ENCODE results near the gene LHX1.

The LHX1 gene

GRCh38 chr17:36911001-36911400 lies 26.3 kb upstream of the LHX1 start:
- Mint-ChIP-seq H3K27me3 (peaks cover 43 to 79% of the 10 kb centered on the region in 2 donors), H3K9me3 (no peaks in the 10 kb centered on the region), H3K36me3 (ENCODE audit: insufficient read depth) (peaks cover 3% of the 10 kb centered on the region), H3K4me3 (no peak overlapping the region), H3K27ac (no peak overlapping the region), H3K4me1 (ENCODE audit: low read depth in 2 of 2) (peaks cover 0 to 1% of the 10 kb centered on the region in 2 donors)
- ATAC-seq (replicated peaks): no peak
- DNase-seq: no peak

- H3K4me1 Mint-ChIP-seq (ENCODE audit: low read depth in 2 of 2): peaks cover 0 to 1% of the 10 kb centered on the region in 2 donors
- no peak overlapping the region for H3K27ac Mint-ChIP-seq
- no peak overlapping the region for H3K4me3 Mint-ChIP-seq
- no peak for ATAC-seq (replicated peaks)
- no peaks in the 10 kb centered on the region for H3K9me3 Mint-ChIP-seq
- H3K36me3 Mint-ChIP-seq (ENCODE audit: insufficient read depth): peaks cover 6% of the 10 kb centered on the region
- no peak for DNase-seq
- H3K27me3 Mint-ChIP-seq: peaks cover 28 to 75% of the 10 kb centered on the region in 2 donors
Measured at GRCh38 chr17:36913132-36913531, 24.1 kb upstream of the LHX1 start.

- no peak overlapping the region for H3K4me3 Mint-ChIP-seq
- no peak for ATAC-seq (replicated peaks)
- H3K9me3 Mint-ChIP-seq: no peaks in the 10 kb centered on the region
- peaks cover 39 to 77% of the 10 kb centered on the region in 2 donors for H3K27me3 Mint-ChIP-seq
- H3K27ac Mint-ChIP-seq: no peak overlapping the region
- no peak for DNase-seq
- H3K36me3 Mint-ChIP-seq (ENCODE audit: insufficient read depth): peaks cover 6% of the 10 kb centered on the region
- no peaks in the 10 kb centered on the region for H3K4me1 Mint-ChIP-seq (ENCODE audit: low read depth in 2 of 2)
Measured at GRCh38 chr17:36918211-36918691, 19.0 kb upstream of the LHX1 start.

GRCh38 chr17:36919407-36919968 lies 17.8 kb upstream of the LHX1 start:
- Mint-ChIP-seq H3K27ac (no peak overlapping the region), H3K4me3 (no peak overlapping the region), H3K27me3 (peaks cover 41 to 85% of the 10 kb centered on the region in 2 donors), H3K9me3 (no peaks in the 10 kb centered on the region), H3K36me3 (ENCODE audit: insufficient read depth) (peaks cover 5% of the 10 kb centered on the region), H3K4me1 (ENCODE audit: low read depth in 2 of 2) (no peaks in the 10 kb centered on the region)
- no peak for ATAC-seq (replicated peaks)
- no peak for DNase-seq

GRCh38 chr17:36920032-36921005 lies 17.0 kb upstream of the LHX1 start:
- Mint-ChIP-seq H3K9me3 (no peaks in the 10 kb centered on the region), H3K27ac (no peak overlapping the region), H3K36me3 (ENCODE audit: insufficient read depth) (peaks cover 5% of the 10 kb centered on the region), H3K4me3 (no peak overlapping the region), H3K4me1 (ENCODE audit: low read depth in 2 of 2) (no peaks in the 10 kb centered on the region), H3K27me3 (peaks cover 41 to 90% of the 10 kb centered on the region in 2 donors)
- DNase-seq (no peak), ATAC-seq (replicated peaks) (no peak)

- H3K36me3 Mint-ChIP-seq (ENCODE audit: insufficient read depth): peaks cover 5% of the 10 kb centered on the region
- H3K27ac Mint-ChIP-seq: no peak overlapping the region
- H3K4me1 Mint-ChIP-seq (ENCODE audit: low read depth in 2 of 2): no peaks in the 10 kb centered on the region
- no peak for DNase-seq
- no peak overlapping the region for H3K4me3 Mint-ChIP-seq
- H3K27me3 Mint-ChIP-seq: peaks cover 41 to 89% of the 10 kb centered on the region in 2 donors
- no peaks in the 10 kb centered on the region for H3K9me3 Mint-ChIP-seq
- peak; percentile 29 for ATAC-seq (replicated peaks)
Measured at GRCh38 chr17:36921095-36921851, 16.0 kb upstream of the LHX1 start.

GRCh38 chr17:36922175-36922574 lies 15.1 kb upstream of the LHX1 start:
- ATAC-seq (replicated peaks) (no peak), DNase-seq (no peak)
- H3K4me3 Mint-ChIP-seq: no peak overlapping the region
- peaks cover 2% of the 10 kb centered on the region for H3K36me3 Mint-ChIP-seq (ENCODE audit: insufficient read depth)
- peaks cover 41 to 87% of the 10 kb centered on the region in 2 donors for H3K27me3 Mint-ChIP-seq
- no peaks in the 10 kb centered on the region for H3K9me3 Mint-ChIP-seq
- H3K27ac Mint-ChIP-seq: no peak overlapping the region
- no peaks in the 10 kb centered on the region for H3K4me1 Mint-ChIP-seq (ENCODE audit: low read depth in 2 of 2)

- H3K27ac Mint-ChIP-seq: no peak overlapping the region
- DNase-seq (no peak), ATAC-seq (replicated peaks) (no peak)
- peaks cover 3 to 9% of the 10 kb centered on the region in 2 donors for H3K4me1 Mint-ChIP-seq (ENCODE audit: low read depth in 2 of 2)
- peaks cover 54 to 92% of the 10 kb centered on the region in 2 donors for H3K27me3 Mint-ChIP-seq
- H3K36me3 Mint-ChIP-seq (ENCODE audit: insufficient read depth): peaks cover 2% of the 10 kb centered on the region
- H3K4me3 Mint-ChIP-seq: no peak overlapping the region
- no peaks in the 10 kb centered on the region for H3K9me3 Mint-ChIP-seq
Measured at GRCh38 chr17:36923814-36924221, 13.5 kb upstream of the LHX1 start.

- H3K27ac Mint-ChIP-seq: no peak overlapping the region
- no peak for DNase-seq
- H3K36me3 Mint-ChIP-seq (ENCODE audit: insufficient read depth): peaks cover 2% of the 10 kb centered on the region
- no peak for ATAC-seq (replicated peaks)
- H3K4me1 Mint-ChIP-seq (ENCODE audit: low read depth in 2 of 2): peaks cover 3 to 10% of the 10 kb centered on the region in 2 donors
- H3K9me3 Mint-ChIP-seq: no peaks in the 10 kb centered on the region
- peaks cover 54 to 92% of the 10 kb centered on the region in 2 donors for H3K27me3 Mint-ChIP-seq
- no peak overlapping the region for H3K4me3 Mint-ChIP-seq
Measured at GRCh38 chr17:36926226-36926625, 11.0 kb upstream of the LHX1 start.

- H3K9me3 Mint-ChIP-seq: no peaks in the 10 kb centered on the region
- H3K36me3 Mint-ChIP-seq (ENCODE audit: insufficient read depth): peaks cover 2% of the 10 kb centered on the region
- H3K27ac Mint-ChIP-seq: no peak overlapping the region
- H3K4me3 Mint-ChIP-seq: no peak overlapping the region
- H3K27me3 Mint-ChIP-seq: peaks cover 58 to 92% of the 10 kb centered on the region in 2 donors
- peaks cover 3 to 10% of the 10 kb centered on the region in 2 donors for H3K4me1 Mint-ChIP-seq (ENCODE audit: low read depth in 2 of 2)
- ATAC-seq (replicated peaks) (no peak), DNase-seq (no peak)
Measured at GRCh38 chr17:36926701-36927100, 10.6 kb upstream of the LHX1 start.

GRCh38 chr17:36928471-36929345 lies 8.6 kb upstream of the LHX1 start:
- Mint-ChIP-seq H3K36me3 (ENCODE audit: insufficient read depth) (peaks cover 11% of the 10 kb centered on the region), H3K4me1 (ENCODE audit: low read depth in 2 of 2) (peaks cover 21 to 26% of the 10 kb centered on the region in 2 donors), H3K27ac (no peak overlapping the region), H3K27me3 (peaks cover 65 to 92% of the 10 kb centered on the region in 2 donors), H3K4me3 (peak overlapping the region in 1 of 2 donors; percentile 7), H3K9me3 (no peaks in the 10 kb centered on the region)
- no peak for DNase-seq
- ATAC-seq (replicated peaks): no peak

- ATAC-seq (replicated peaks): no peak
- H3K27me3 Mint-ChIP-seq: peaks cover 73 to 97% of the 10 kb centered on the region in 2 donors
- H3K36me3 Mint-ChIP-seq (ENCODE audit: insufficient read depth): peaks cover 12% of the 10 kb centered on the region
- DNase-seq: no peak
- no peak overlapping the region for H3K27ac Mint-ChIP-seq
- no peak overlapping the region for H3K4me3 Mint-ChIP-seq
- H3K4me1 Mint-ChIP-seq (ENCODE audit: low read depth in 2 of 2): peaks cover 28 to 32% of the 10 kb centered on the region in 2 donors
- H3K9me3 Mint-ChIP-seq: no peaks in the 10 kb centered on the region
Measured at GRCh38 chr17:36929851-36930582, 7.3 kb upstream of the LHX1 start.
